ENCODE results near the gene DICER1. TPM values are rescaled to one million over a fixed set of nuclear protein-coding genes. Genes with fewer than 3 reads are reported as not detected.
A peak's percentile ranks its signal among the peaks of the same experiment; 100 is the strongest.

The DICER1 gene
- total RNA-seq, 1 donor from 2014 or later = 63.3 TPM

DNA sequence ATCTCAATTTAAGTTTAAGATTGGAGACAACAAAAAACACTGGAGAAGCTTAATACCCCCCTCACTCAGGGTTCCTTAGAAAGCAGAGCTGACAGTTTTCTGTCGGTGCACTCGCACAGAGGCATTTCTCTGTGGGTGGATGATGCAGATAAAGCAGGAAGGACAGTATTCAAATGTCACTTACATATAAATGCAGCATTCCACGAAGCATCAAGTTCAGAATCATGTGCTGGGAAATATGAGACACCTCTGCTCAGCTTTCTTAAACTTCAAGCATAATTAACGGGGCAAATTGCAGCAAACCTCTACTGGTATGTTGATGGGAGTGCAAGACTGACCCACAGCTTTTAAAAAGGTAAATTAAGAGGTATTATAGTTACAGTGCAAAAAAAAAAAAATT, 68.7 kb downstream of the DICER1 start:
- no peak overlapping the region for H3K4me3 Mint-ChIP-seq (ENCODE audit: unreplicated experiment)
- DNase-seq (ENCODE audit: low spot score) = no peak
- peaks cover 27% of the 10 kb centered on the region for H3K36me3 Mint-ChIP-seq (ENCODE audit: low read depth)
- H3K27me3 Mint-ChIP-seq (ENCODE audit: low read depth) = no peaks in the 10 kb centered on the region
- H3K27ac Mint-ChIP-seq (ENCODE audit: unreplicated experiment) = peak overlapping the region; percentile 47
- H3K9me3 Mint-ChIP-seq (ENCODE audit: low read depth) = no peaks in the 10 kb centered on the region
- TF ChIP-seq, protein P1, sequence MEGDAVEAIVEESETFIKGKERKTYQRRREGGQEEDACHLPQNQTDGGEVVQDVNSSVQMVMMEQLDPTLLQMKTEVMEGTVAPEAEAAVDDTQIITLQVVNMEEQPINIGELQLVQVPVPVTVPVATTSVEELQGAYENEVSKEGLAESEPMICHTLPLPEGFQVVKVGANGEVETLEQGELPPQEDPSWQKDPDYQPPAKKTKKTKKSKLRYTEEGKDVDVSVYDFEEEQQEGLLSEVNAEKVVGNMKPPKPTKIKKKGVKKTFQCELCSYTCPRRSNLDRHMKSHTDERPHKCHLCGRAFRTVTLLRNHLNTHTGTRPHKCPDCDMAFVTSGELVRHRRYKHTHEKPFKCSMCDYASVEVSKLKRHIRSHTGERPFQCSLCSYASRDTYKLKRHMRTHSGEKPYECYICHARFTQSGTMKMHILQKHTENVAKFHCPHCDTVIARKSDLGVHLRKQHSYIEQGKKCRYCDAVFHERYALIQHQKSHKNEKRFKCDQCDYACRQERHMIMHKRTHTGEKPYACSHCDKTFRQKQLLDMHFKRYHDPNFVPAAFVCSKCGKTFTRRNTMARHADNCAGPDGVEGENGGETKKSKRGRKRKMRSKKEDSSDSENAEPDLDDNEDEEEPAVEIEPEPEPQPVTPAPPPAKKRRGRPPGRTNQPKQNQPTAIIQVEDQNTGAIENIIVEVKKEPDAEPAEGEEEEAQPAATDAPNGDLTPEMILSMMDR (IDR thresholded peaks at IDR 0.05) = no peak
- peaks cover 52% of the 10 kb centered on the region for H3K4me1 Mint-ChIP-seq (ENCODE audit: low read depth)

DNA sequence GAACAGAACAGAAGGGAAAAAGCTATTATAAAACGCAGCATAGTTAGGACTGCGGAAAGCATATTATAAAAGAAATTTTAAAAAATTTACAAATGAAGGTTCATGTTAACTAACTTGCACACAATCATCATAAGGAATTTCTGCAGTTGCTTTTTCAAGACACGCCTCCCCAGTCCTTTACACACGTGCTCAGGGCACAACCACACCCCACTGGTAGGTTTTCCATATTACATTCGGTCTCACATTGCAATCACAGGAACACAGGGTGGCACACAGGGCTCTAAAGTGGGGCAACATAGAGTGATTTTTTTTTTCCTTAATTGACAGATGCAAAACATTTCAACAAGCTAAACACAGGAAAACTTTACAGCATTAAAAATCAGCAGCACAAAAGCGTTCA, 69.7 kb downstream of the DICER1 start:
- no peaks in the 10 kb centered on the region for H3K27me3 Mint-ChIP-seq (ENCODE audit: low read depth)
- H3K9me3 Mint-ChIP-seq (ENCODE audit: low read depth) = peaks cover 1% of the 10 kb centered on the region
- H3K27ac Mint-ChIP-seq (ENCODE audit: unreplicated experiment) = peak overlapping the region; percentile 24
- peaks cover 46% of the 10 kb centered on the region for H3K4me1 Mint-ChIP-seq (ENCODE audit: low read depth)
- H3K4me3 Mint-ChIP-seq (ENCODE audit: unreplicated experiment) = no peak overlapping the region
- H3K36me3 Mint-ChIP-seq (ENCODE audit: low read depth) = peaks cover 21% of the 10 kb centered on the region
- TF ChIP-seq, protein P1 (IDR thresholded peaks at IDR 0.05) = no peak
- no peak for DNase-seq (ENCODE audit: low spot score)

DNA sequence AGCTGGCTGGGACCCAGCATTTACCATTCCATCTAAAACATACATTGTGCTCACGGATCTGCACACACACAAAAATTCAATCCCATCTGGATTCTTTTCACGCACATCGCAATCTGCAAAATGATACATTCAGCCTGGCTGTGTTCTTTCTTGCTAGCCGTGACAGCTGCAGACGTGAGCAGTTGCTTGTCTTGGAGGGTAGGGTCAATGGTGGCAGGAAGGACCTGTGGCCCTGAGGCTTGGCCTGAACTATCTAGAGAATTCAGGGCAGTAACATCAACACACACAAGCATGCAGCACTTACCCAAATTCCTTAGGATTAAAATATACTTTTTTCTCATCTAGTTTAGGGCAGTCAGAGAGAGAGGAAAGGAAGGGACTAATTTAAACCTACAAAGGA, 72.0 kb downstream of the DICER1 start:
- H3K4me1 Mint-ChIP-seq (ENCODE audit: low read depth) = peaks cover 46% of the 10 kb centered on the region
- H3K9me3 Mint-ChIP-seq (ENCODE audit: low read depth) = peaks cover 4% of the 10 kb centered on the region
- TF ChIP-seq, protein P1 (IDR thresholded peaks at IDR 0.05) = no peak
- H3K36me3 Mint-ChIP-seq (ENCODE audit: low read depth) = peaks cover 18% of the 10 kb centered on the region
- no peak for DNase-seq (ENCODE audit: low spot score)
- H3K27ac Mint-ChIP-seq (ENCODE audit: unreplicated experiment) = peak overlapping the region; percentile 46
- H3K4me3 Mint-ChIP-seq (ENCODE audit: unreplicated experiment) = no peak overlapping the region
- no peaks in the 10 kb centered on the region for H3K27me3 Mint-ChIP-seq (ENCODE audit: low read depth)

DNA sequence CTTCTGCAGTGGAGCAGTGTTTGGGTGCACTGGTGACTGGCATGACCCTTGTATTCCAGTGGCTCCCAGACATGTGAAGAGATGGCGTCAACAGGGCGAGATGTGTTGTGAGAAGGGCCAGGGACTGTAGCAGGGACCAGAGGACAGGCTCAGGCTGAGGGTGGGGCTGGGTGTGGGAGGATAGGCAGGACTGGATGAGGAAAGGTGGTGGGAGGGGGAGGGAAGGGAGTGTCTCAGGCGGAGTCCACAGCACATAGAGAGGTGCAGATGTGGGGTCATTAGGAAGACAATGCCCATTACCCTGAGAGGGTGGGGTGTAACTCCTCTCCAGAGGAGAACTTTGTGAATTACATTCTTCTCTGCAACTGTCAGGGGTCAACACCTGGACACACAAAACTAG, 78.5 kb downstream of the DICER1 start:
- no peak for DNase-seq (ENCODE audit: low spot score)
- H3K9me3 Mint-ChIP-seq (ENCODE audit: low read depth) = peaks cover 4% of the 10 kb centered on the region
- no peak overlapping the region for H3K27ac Mint-ChIP-seq (ENCODE audit: unreplicated experiment)
- no peaks in the 10 kb centered on the region for H3K27me3 Mint-ChIP-seq (ENCODE audit: low read depth)
- peaks cover 5% of the 10 kb centered on the region for H3K36me3 Mint-ChIP-seq (ENCODE audit: low read depth)
- peaks cover 3% of the 10 kb centered on the region for H3K4me1 Mint-ChIP-seq (ENCODE audit: low read depth)
- TF ChIP-seq, protein P1 (IDR thresholded peaks at IDR 0.05) = no peak
- no peak overlapping the region for H3K4me3 Mint-ChIP-seq (ENCODE audit: unreplicated experiment)

DNA sequence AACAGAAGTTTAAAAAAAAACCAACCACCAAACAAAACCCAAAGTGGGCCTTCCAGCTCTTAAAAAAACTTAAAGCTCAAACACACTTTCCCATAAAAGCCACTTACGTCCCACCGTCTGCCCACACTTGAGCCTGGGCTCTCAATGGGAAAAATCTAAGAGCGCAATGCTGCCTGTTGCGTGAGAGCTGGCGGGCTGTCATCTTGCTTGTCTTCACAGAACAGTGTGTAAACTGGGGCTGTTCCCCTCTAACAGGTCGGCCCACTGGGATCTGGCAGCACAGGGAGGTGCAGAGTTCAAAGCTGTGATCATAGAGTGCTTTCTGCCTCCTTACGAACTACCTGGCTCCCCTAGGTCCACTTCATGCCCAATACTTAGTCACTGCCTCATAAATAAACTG, 80.0 kb downstream of the DICER1 start:
- Mint-ChIP-seq H3K9me3 (ENCODE audit: low read depth) (peaks cover under 1% of the 10 kb centered on the region), H3K4me3 (ENCODE audit: unreplicated experiment) (no peak overlapping the region), H3K27ac (ENCODE audit: unreplicated experiment) (no peak overlapping the region), H3K4me1 (ENCODE audit: low read depth) (peaks cover 3% of the 10 kb centered on the region), H3K36me3 (ENCODE audit: low read depth) (no peaks in the 10 kb centered on the region), H3K27me3 (ENCODE audit: low read depth) (no peaks in the 10 kb centered on the region)
- no peak for DNase-seq (ENCODE audit: low spot score)
- TF ChIP-seq, protein P1 (IDR thresholded peaks at IDR 0.05) = no peak
